ENCODE measurements around the gene CTBP1. TPM values are rescaled to one million over a fixed set of nuclear protein-coding genes. Genes with fewer than 3 reads are reported as not detected.

CTBP1 gene
- total and polyA plus RNA-seq, 9 of the 15 experiments (the other 6 are each of a cell fraction or from before 2014, with no cell fraction given), result 14.5 to 162 (median 68.2) TPM

- H3K9me3 ChIP-seq (replicated peaks; ENCODE audit: control insufficient read depth, insufficient read depth, low read depth, low read length), result 0 out of 2 replicates have a peak, but pooled peaks cover 2% of the 10 kb centered on the region
- no peaks in the 10 kb centered on the region; a peak in 1 of 5 replicates for H3K27me3 ChIP-seq (ENCODE audit: control insufficient read depth in 2 of 2, insufficient read depth in 2 of 2, low read length in 2 of 2)
- no peaks in the 10 kb centered on the region for H3K9me1 ChIP-seq (ENCODE audit: control insufficient read depth, insufficient read depth, low read length)
- H3K27ac ChIP-seq (ENCODE audit: extremely low read depth, low read depth, low read length), result peak overlapping the region; percentile 88
- intact Hi-C loops (cut with micrococcal nuclease), result no loop called here
- peak; percentile 35 for ATAC-seq
- FAIRE-seq, result peak; percentile 66
- H3K4me3 ChIP-seq, result peak overlapping the region; percentile 95
- DNase-seq (ENCODE audit: extremely low read depth in 1 of 4, low spot score in 3 of 4), result peak in 3 of 4 experiments; percentile 20 to 53 (median 41)
- H3K79me2 ChIP-seq (ENCODE audit: control insufficient read depth, insufficient read depth, low read length), result peaks cover 61% of the 10 kb centered on the region
- peak overlapping the region; percentile 80; the same call in 1 of the 2 replicates for H2AFZ ChIP-seq (ENCODE audit: low read depth, low read length)
- peaks cover 11 to 47% of the 10 kb centered on the region in 2 experiments; a peak in 4 of 5 replicates for H3K4me1 ChIP-seq (replicated peaks in 1 of 2; ENCODE audit: control insufficient read depth in 2 of 2, insufficient read depth in 2 of 2, low read length in 2 of 2)
- peak overlapping the region; percentile 92 to 99 for H3K9ac ChIP-seq (ENCODE audit: insufficient read depth in 1 of 2, low read depth in 2 of 2, low read length in 2 of 2)
- WGBS (ENCODE audit: insufficient coverage, low coverage, missing lambda C conversion rate), result 0% methylated on average over 41 of the region's 47 CpGs
- BruUV-seq (replicated peaks), result TSS peak; percentile 53
- POLR2A ChIA-PET, result interaction anchor here (0.7 to 2.4 kb wide), 11 partner anchors 9 to 174 kb away, joined by 3 to 30 read pairs (median 4); partner anchors contain the start of gene UVSSA
- CTCF ChIA-PET (ENCODE audit: low intra/inter-chr PET ratio), result interaction anchor here (0.6 kb wide), 1 partner anchor 219 kb away, joined by 3 read pairs; no protein-coding TSS in a partner anchor
- peaks cover 37% of the 10 kb centered on the region for H4K20me1 ChIP-seq (replicated peaks; ENCODE audit: control insufficient read depth, insufficient read depth, low read length)
- H3K4me2 ChIP-seq (ENCODE audit: insufficient read depth, low read length), result peak overlapping the region; percentile 99
- peaks cover 40% of the 10 kb centered on the region; the same call in 2 of the 3 replicates for H3K36me3 ChIP-seq (ENCODE audit: control insufficient read depth, insufficient read depth, low read length)
- in situ Hi-C loops (cut with MboI), result no loop called here
- no peak for TF ChIP-seq TSC22D4 (tag; IDR thresholded peaks at IDR 0.05)
- TF ChIP-seq CREB3L1 (IDR thresholded peaks at IDR 0.05; ENCODE audit: borderline replicate concordance, low read depth), result 0 out of 2 replicates have a peak, but pooled peaks have one; percentile 30
- no peak for TF ChIP-seq PHF8 (IDR thresholded peaks at IDR 0.05; ENCODE audit: borderline replicate concordance, low read length)
- TF ChIP-seq RCOR1 (IDR thresholded peaks at IDR 0.05; ENCODE audit: borderline replicate concordance in 1 of 2, low read depth in 2 of 2, low read length in 2 of 2), result no peak
- TF ChIP-seq ZNF224 (CRISPR knock-in tag; IDR thresholded peaks at IDR 0.05), result no peak
- TF ChIP-seq SRSF9 (IDR thresholded peaks at IDR 0.05; ENCODE audit: borderline replicate concordance, low read depth, low read length), result no peak
- TF ChIP-seq ESRRA (IDR thresholded peaks at IDR 0.05; ENCODE audit: borderline replicate concordance, low read depth), result peak; percentile 80
- TF ChIP-seq TFAM (CRISPR knock-in tag; conservative IDR thresholded peaks at IDR 0.05), result no peak
- TF ChIP-seq POLR2A (conservative IDR thresholded peaks at IDR 0.05), result no peak
- no peak for TF ChIP-seq HIVEP1 (CRISPR knock-in tag; IDR thresholded peaks at IDR 0.05)
- no peak for TF ChIP-seq MCM2 (IDR thresholded peaks at IDR 0.05; ENCODE audit: low read depth)
- TF ChIP-seq CEBPG (CRISPR knock-in tag; IDR thresholded peaks at IDR 0.05), result peak; percentile 41; the same call in 1 of the 2 replicates
- TF ChIP-seq CEBPG (tag; conservative IDR thresholded peaks at IDR 0.05 in 1 of 2, IDR thresholded peaks at IDR 0.05 in 1 of 2), result no peak
- no peak for TF ChIP-seq SRSF3 (IDR thresholded peaks at IDR 0.05; ENCODE audit: insufficient read depth, low read length)
- no peak for TF ChIP-seq FOXA1 (IDR thresholded peaks at IDR 0.05; ENCODE audit: borderline replicate concordance)
- TF ChIP-seq HDAC1 (IDR thresholded peaks at IDR 0.05), result no peak
- TF ChIP-seq HMG20A (CRISPR knock-in tag; conservative IDR thresholded peaks at IDR 0.05), result no peak
- 0 out of 2 replicates have a peak, but pooled peaks have one; percentile 15 for TF ChIP-seq PKNOX1 (IDR thresholded peaks at IDR 0.05)
- TF ChIP-seq NCOA6 (IDR thresholded peaks at IDR 0.05), result no peak
- TF ChIP-seq SOX6 (IDR thresholded peaks at IDR 0.05), result no peak
Measured at GRCh38 chr4:1290165-1290977, 41.4 kb upstream of the CTBP1 start.

Measured in K562 (cell line).